ENCODE data around the gene HELB.

DNA sequence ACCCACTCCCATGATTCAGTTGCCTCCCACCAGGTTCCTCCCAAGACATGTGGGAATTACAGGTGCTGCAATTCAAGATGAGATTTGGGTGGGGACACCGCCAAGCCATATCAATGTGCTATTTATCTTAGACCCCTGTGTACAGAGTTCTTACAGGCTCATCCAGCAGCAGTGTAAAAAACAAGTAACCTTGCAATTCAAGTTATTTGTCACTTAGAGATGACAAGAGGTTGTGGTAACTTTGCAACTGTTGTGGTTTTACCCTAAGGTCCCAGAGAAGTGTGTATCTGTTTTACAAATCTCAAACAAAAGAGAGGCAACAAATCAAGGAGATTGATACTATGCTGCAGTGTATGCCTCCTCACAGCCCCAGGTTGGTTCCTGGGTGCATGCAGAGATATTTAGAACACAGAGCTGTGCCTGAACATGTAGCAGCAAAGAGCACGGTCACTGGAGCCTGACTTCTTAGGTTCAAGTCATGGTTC, 11.5 kb upstream of the HELB start:
- TF ChIP-seq EP300 (IDR thresholded peaks at IDR 0.05) (no peak), CTCF (IDR thresholded peaks at IDR 0.05) (no peak), POLR2A (IDR thresholded peaks at IDR 0.05) (no peak)
